Neural crest cell (in vitro differentiated cells): ENCODE data around the gene SSH2. TPM values are rescaled to one million over a fixed set of nuclear protein-coding genes. Genes with fewer than 3 reads are reported as not detected.

Source experiments
- DNase-seq: peaks from one replicate; pipeline ENCODE4 v3.0.0; 2021; ENCODE audit warnings: low read depth, mixed read lengths, low spot score
- H3K27ac Mint-ChIP-seq: one replicate; pipeline ENCODE4 v1.8.0; 2021; ENCODE audit warnings: mild to moderate bottlenecking, mixed read lengths; ENCODE audit not compliant: unreplicated experiment
- H3K27me3 Mint-ChIP-seq: 2 replicates; pipeline ENCODE4 v1.8.0; 2021; ENCODE audit warnings: low read depth, mild to moderate bottlenecking, mixed read lengths
- H3K36me3 Mint-ChIP-seq: 2 replicates; pipeline ENCODE4 v1.8.0; 2021; ENCODE audit warnings: low read depth, mild to moderate bottlenecking, mixed read lengths
- H3K4me1 Mint-ChIP-seq: 2 replicates; pipeline ENCODE4 v1.8.0; 2021; ENCODE audit warnings: mixed read lengths
- H3K4me3 Mint-ChIP-seq: one replicate; pipeline ENCODE4 v1.8.0; 2021; ENCODE audit warnings: mild to moderate bottlenecking, mixed read lengths
- H3K9me3 Mint-ChIP-seq: 2 replicates; pipeline ENCODE4 v1.8.0; 2021; ENCODE audit warnings: mixed read lengths
- CTCF ChIP-seq: fragments of 200-600 bp; sonication (generic); conservative IDR thresholded peaks from 2 replicates; pipeline ENCODE4 v1.5.0; 2021; ENCODE audit warnings: antibody characterized with exemption, mild to moderate bottlenecking
- total RNA-seq: library from RNA; stranded (reverse); gene quantifications from 2 replicates; pipeline ENCODE4 v1.2.1, GENCODE V29; 2021

Gene SSH2
- total RNA-seq, 1 donor from 2014 or later = 29.2 TPM

DNA sequence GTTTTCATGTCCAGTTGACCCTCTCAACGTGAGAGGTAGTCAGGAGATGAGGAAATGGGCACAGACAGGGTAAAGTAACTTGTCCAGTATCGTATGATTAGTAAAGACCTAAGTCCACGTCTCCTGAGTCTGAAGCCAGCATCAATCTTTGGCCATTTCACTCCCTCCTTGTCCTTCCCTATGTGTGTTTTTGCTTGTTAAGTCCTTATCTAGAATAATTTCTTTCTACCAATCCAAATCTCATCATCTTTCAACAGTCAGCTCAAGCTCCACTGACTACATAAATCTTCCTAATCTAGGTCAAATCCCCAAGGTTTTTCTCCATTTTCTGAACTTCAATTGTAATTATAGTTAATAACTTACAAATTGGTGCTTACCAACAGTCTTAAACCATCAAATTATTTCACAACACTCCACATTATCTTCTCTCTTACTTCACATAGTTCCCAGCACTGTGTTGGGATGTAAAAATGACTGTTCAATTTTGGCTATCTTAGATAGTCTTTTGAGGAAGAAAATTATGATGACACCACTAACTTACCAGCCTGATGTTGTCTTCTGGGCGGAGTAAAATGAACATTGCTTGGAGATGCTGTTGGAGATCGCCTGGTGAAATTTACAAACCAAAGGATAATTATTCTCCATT, 235.0 kb downstream of the SSH2 start:
- no peak for TF ChIP-seq CTCF

DNA sequence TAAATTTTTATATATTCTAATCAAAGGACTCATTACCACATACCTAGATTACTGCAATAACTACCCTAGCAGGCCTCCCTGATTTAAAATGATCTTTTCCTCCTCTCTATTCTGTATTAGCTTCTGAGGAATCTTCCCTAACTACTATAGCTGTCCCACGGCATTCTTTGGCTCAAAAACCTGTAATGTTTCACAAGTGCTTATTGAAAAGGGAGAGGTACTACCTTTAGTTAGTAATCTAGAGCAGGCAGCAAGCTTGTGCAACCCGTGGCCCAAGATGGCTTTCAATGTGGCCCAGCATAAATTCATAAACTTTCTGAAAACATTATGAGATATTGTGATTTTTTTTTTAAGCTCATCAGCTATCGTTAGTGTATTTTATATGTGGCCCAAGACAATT, 236.3 kb downstream of the SSH2 start:
- H3K4me1 Mint-ChIP-seq = no peaks in the 10 kb centered on the region
- H3K4me3 Mint-ChIP-seq = no peak overlapping the region
- H3K27ac Mint-ChIP-seq = no peak overlapping the region
- no peaks in the 10 kb centered on the region for H3K9me3 Mint-ChIP-seq
- DNase-seq = no peak
- no peaks in the 10 kb centered on the region for H3K36me3 Mint-ChIP-seq
- no peaks in the 10 kb centered on the region for H3K27me3 Mint-ChIP-seq
- no peak for TF ChIP-seq CTCF

More for the DNA sequence above, 235.0 kb downstream of the SSH2 start:
- H3K4me3 Mint-ChIP-seq = no peak overlapping the region
- H3K27ac Mint-ChIP-seq = no peak overlapping the region
- no peaks in the 10 kb centered on the region for H3K4me1 Mint-ChIP-seq
- DNase-seq = no peak
- H3K27me3 Mint-ChIP-seq = no peaks in the 10 kb centered on the region
- H3K9me3 Mint-ChIP-seq = no peaks in the 10 kb centered on the region
- H3K36me3 Mint-ChIP-seq = no peaks in the 10 kb centered on the region

- peaks cover 9% of the 10 kb centered on the region for H3K4me1 Mint-ChIP-seq
Measured at GRCh38 chr17:29687596-29687995, 242.4 kb downstream of the SSH2 start.

GRCh38 chr17:29686993-29687590, 242.9 kb downstream of the SSH2 start:
- H3K4me1 Mint-ChIP-seq = peaks cover 14% of the 10 kb centered on the region
- H3K27ac Mint-ChIP-seq = no peak overlapping the region
- no peaks in the 10 kb centered on the region for H3K36me3 Mint-ChIP-seq
- no peak overlapping the region for H3K4me3 Mint-ChIP-seq
- no peak for DNase-seq
- no peaks in the 10 kb centered on the region for H3K27me3 Mint-ChIP-seq
- TF ChIP-seq CTCF = no peak
- no peaks in the 10 kb centered on the region for H3K9me3 Mint-ChIP-seq

More at GRCh38 chr17:29687596-29687995, 242.4 kb downstream of the SSH2 start:
- H3K9me3 Mint-ChIP-seq = no peaks in the 10 kb centered on the region
- no peak overlapping the region for H3K4me3 Mint-ChIP-seq
- no peak overlapping the region for H3K27ac Mint-ChIP-seq
- TF ChIP-seq CTCF = no peak
- no peaks in the 10 kb centered on the region for H3K36me3 Mint-ChIP-seq
- no peak for DNase-seq
- no peaks in the 10 kb centered on the region for H3K27me3 Mint-ChIP-seq

GRCh38 chr17:29683481-29683880, 246.5 kb downstream of the SSH2 start:
- H3K27me3 Mint-ChIP-seq = no peaks in the 10 kb centered on the region
- H3K36me3 Mint-ChIP-seq = no peaks in the 10 kb centered on the region
- no peak for DNase-seq
- no peak for TF ChIP-seq CTCF
- H3K4me3 Mint-ChIP-seq = no peak overlapping the region
- no peak overlapping the region for H3K27ac Mint-ChIP-seq
- H3K4me1 Mint-ChIP-seq = peaks cover 16% of the 10 kb centered on the region
- no peaks in the 10 kb centered on the region for H3K9me3 Mint-ChIP-seq
